Upper lobe of left lung (tissue), 6 donors: Measurements from ENCODE around the gene LRRC3C. TPM values are rescaled to one million over a fixed set of nuclear protein-coding genes. Genes with fewer than 3 reads are reported as not detected.

ENCODE experiments used
- ATAC-seq, 2 donors: fragments of 200-7000 bp; cut with Tn5 transposase; one replicate each; pipeline ENCODE4 v1.9.1; 2022; ENCODE audit warnings: mild to moderate bottlenecking in 2 of 2, moderate library complexity in 2 of 2; ENCODE audit not compliant: low FRiP score in 2 of 2
- DNase-seq, 2 donors: peaks; one replicate each; pipeline ENCODE4 v3.0.0-alpha.2; 2019 to 2020
- H3K27ac ChIP-seq, 4 donors: fragments of 200-600 bp; sonication (generic); one replicate each; pipeline ENCODE4 v1.5.1; 2016 to 2019
- H3K27me3 ChIP-seq, 4 donors: fragments of 200-600 bp; sonication (generic); one replicate each; pipeline ENCODE4 v1.5.1; 2017 to 2019
- H3K36me3 ChIP-seq, 4 donors: fragments of 200-600 bp; sonication (generic); one replicate each; pipeline ENCODE4 v1.5.1; 2016 to 2019
- H3K4me1 ChIP-seq, 4 donors: fragments of 200-600 bp; sonication (generic); one replicate each; pipeline ENCODE4 v1.5.1; 2018 to 2019
- H3K4me3 ChIP-seq, 4 donors: fragments of 200-600 bp; sonication (generic); one replicate each; pipeline ENCODE4 v1.5.1; 2017 to 2019; ENCODE audit warnings: mild to moderate bottlenecking in 2 of 4, moderate library complexity in 1 of 4
- H3K9me3 ChIP-seq, 4 donors: fragments of 200-600 bp; sonication (generic); one replicate each; pipeline ENCODE4 v1.5.1; 2018 to 2019
- CTCF ChIP-seq, 6 experiments: fragments of 450-650 bp in 4 of 6; fragments of 200-600 bp in 2 of 6; sonication (generic) in 2 of 6; IDR thresholded peaks; one replicate each; pipeline ENCODE4 v1.5.1; 2016 to 2019; ENCODE audit warnings: antibody characterized with exemption in 6 of 6
- EP300 ChIP-seq, 4 donors: sonication (generic); formaldehyde crosslinking; IDR thresholded peaks; one replicate each; pipeline ENCODE4 v1.5.1; 2017; ENCODE audit warnings: antibody characterized with exemption in 4 of 4, control low read depth in 2 of 4
- POLR2A ChIP-seq, 4 donors: fragments of 450-650 bp; IDR thresholded peaks; one replicate each; pipeline ENCODE4 v1.5.1; 2016 to 2017; ENCODE audit warnings: antibody characterized with exemption in 4 of 4, mild to moderate bottlenecking in 2 of 4
- POLR2AphosphoS5 ChIP-seq, 2 donors: sonication (generic); formaldehyde crosslinking; IDR thresholded peaks; one replicate each; pipeline ENCODE4 v1.5.1; 2017; ENCODE audit warnings: antibody characterized with exemption in 2 of 2
- WGBS, 2 donors: methylation state at CpG; one replicate each; pipeline ENCODE4 v1.1.5; 2017 to 2018; 5-methylcytosine and 5-hydroxymethylcytosine counted together
- total RNA-seq, 6 donors: library from RNA; depleted of rRNA in 4 of 6; stranded (reverse); fragments of >200 nt in 4 of 6; gene quantifications; one replicate each; pipeline versions ENCODE4 v1.1.0 to v1.2.1, GENCODE V29; 2016 to 2021
- donor health status: DM: no; HTN: no; CAD: no; lungs with moderate emphysema.
- donor health status: DM: no; HTN: yes; CAD: no; lungs with severe emphysema.

The LRRC3C gene
- total RNA-seq, 6 donors from 2014 or later: not detected

- DNase-seq: no peak
- 52 to 60% methylated on average over 3 of the region's 3 CpGs for WGBS, 2 donors
- TF ChIP-seq EP300 (IDR thresholded peaks at IDR 0.05): no peak
- TF ChIP-seq POLR2AphosphoS5 (IDR thresholded peaks at IDR 0.05): no peak
- no peak for TF ChIP-seq CTCF (IDR thresholded peaks at IDR 0.05)
- no peak for TF ChIP-seq POLR2A (IDR thresholded peaks at IDR 0.05)
- no peak overlapping the region for H3K4me3 ChIP-seq
- H3K36me3 ChIP-seq: no peaks in the 10 kb centered on the region
- no peaks in the 10 kb centered on the region for H3K27me3 ChIP-seq
- no peaks in the 10 kb centered on the region for H3K9me3 ChIP-seq
- H3K4me1 ChIP-seq: peaks cover 0 to 6% (median 1%) of the 10 kb centered on the region in 4 donors
- peak in 1 of 2 donors; percentile 67 for ATAC-seq
- peak overlapping the region in 1 of 4 donors; percentile 35 for H3K27ac ChIP-seq
Measured at GRCh38 chr17:39972271-39972670, 44.7 kb downstream of the LRRC3C start.

- Histone ChIP-seq H3K36me3 (no peaks in the 10 kb centered on the region), H3K27ac (no peak overlapping the region), H3K27me3 (no peaks in the 10 kb centered on the region), H3K9me3 (no peaks in the 10 kb centered on the region), H3K4me3 (no peak overlapping the region), H3K4me1 (peaks cover 0 to 6% (median 1%) of the 10 kb centered on the region in 4 donors)
- WGBS, 2 donors: 84 to 90% methylated on average over 2 of the region's 2 CpGs
- ATAC-seq (no peak), DNase-seq (no peak)
- TF ChIP-seq POLR2A (IDR thresholded peaks at IDR 0.05) (no peak), CTCF (IDR thresholded peaks at IDR 0.05) (no peak), EP300 (IDR thresholded peaks at IDR 0.05) (no peak), POLR2AphosphoS5 (IDR thresholded peaks at IDR 0.05) (no peak)
Measured at GRCh38 chr17:39973496-39973895, 46.0 kb downstream of the LRRC3C start.

GRCh38 chr17:39974433-39974832 is 46.9 kb downstream of the LRRC3C start:
- Histone ChIP-seq H3K27ac (no peak overlapping the region), H3K9me3 (no peaks in the 10 kb centered on the region), H3K4me1 (peaks cover 0 to 6% (median 4%) of the 10 kb centered on the region in 4 donors), H3K4me3 (no peak overlapping the region), H3K27me3 (no peaks in the 10 kb centered on the region), H3K36me3 (no peaks in the 10 kb centered on the region)
- 78 to 81% methylated on average over 4 to 5 of the region's 5 CpGs for WGBS, 2 donors
- no peak for ATAC-seq
- DNase-seq: no peak
- TF ChIP-seq POLR2A (IDR thresholded peaks at IDR 0.05) (no peak), EP300 (IDR thresholded peaks at IDR 0.05) (no peak), CTCF (IDR thresholded peaks at IDR 0.05) (no peak), POLR2AphosphoS5 (IDR thresholded peaks at IDR 0.05) (no peak)

GRCh38 chr17:39975801-39976200 is 48.3 kb downstream of the LRRC3C start:
- 82% methylated on average over 4 of the region's 4 CpGs for WGBS, 2 donors
- H3K36me3 ChIP-seq: no peaks in the 10 kb centered on the region
- H3K27me3 ChIP-seq: no peaks in the 10 kb centered on the region
- no peak overlapping the region for H3K27ac ChIP-seq
- DNase-seq: no peak
- H3K4me3 ChIP-seq: no peak overlapping the region
- H3K9me3 ChIP-seq: no peaks in the 10 kb centered on the region
- TF ChIP-seq CTCF (IDR thresholded peaks at IDR 0.05): no peak
- no peak for TF ChIP-seq EP300 (IDR thresholded peaks at IDR 0.05)
- no peak for TF ChIP-seq POLR2A (IDR thresholded peaks at IDR 0.05)
- TF ChIP-seq POLR2AphosphoS5 (IDR thresholded peaks at IDR 0.05): no peak
- no peak for ATAC-seq
- peaks cover 5 to 10% (median 7%) of the 10 kb centered on the region in 4 donors for H3K4me1 ChIP-seq

- ATAC-seq (peak in 1 of 2 donors; percentile 29), DNase-seq (no peak)
- Histone ChIP-seq H3K4me1 (peaks cover 19 to 31% (median 25%) of the 10 kb centered on the region in 4 donors), H3K27ac (no peak overlapping the region), H3K36me3 (peaks cover under 1 to 6% (median 3%) of the 10 kb centered on the region in 4 donors), H3K4me3 (no peak overlapping the region), H3K9me3 (no peaks in the 10 kb centered on the region), H3K27me3 (no peaks in the 10 kb centered on the region)
- 76 to 79% methylated on average over 5 of the region's 5 CpGs for WGBS, 2 donors
- no peak for TF ChIP-seq POLR2A (IDR thresholded peaks at IDR 0.05)
- TF ChIP-seq EP300 (IDR thresholded peaks at IDR 0.05): no peak
Measured at GRCh38 chr17:39979016-39979670, 51.6 kb downstream of the LRRC3C start.
